Keratinocyte (primary cell): Measurements from ENCODE around the gene WARS2. TPM values are rescaled to one million over a fixed set of nuclear protein-coding genes. Genes with fewer than 3 reads are reported as not detected.

Experiments used
- DNase-seq: peaks from one replicate; pipeline ENCODE4 v3.0.0-alpha.2; 2011; ENCODE audit warnings: low read depth, missing footprints, low spot score
- FAIRE-seq: peaks from 2 replicates; lab custom pipeline; 2011; peaks lifted over from hg19 to GRCh38; lab: Jason Lieb, UNC
- H2AFZ ChIP-seq: 2 replicates; pipeline ENCODE4 v1.6.0; 2012; ENCODE audit warnings: low read length, control low read depth, inconsistent platforms; ENCODE audit not compliant: control insufficient read depth
- H3K27ac ChIP-seq: 2 replicates; pipeline ENCODE4 v1.5.1; 2011; ENCODE audit warnings: low read length; ENCODE audit not compliant: control insufficient read depth, insufficient read depth
- H3K27me3 ChIP-seq: 3 replicates; pipeline ENCODE4 v1.6.0; 2011; ENCODE audit warnings: low read length; ENCODE audit not compliant: control insufficient read depth, insufficient read depth; ENCODE audit errors: extremely low read depth
- H3K36me3 ChIP-seq, 2 experiments: 2 replicates in 1 of 2; 3 replicates in 1 of 2; pipeline ENCODE4 v1.5.1; 2011; ENCODE audit warnings: low read length in 2 of 2, mild to moderate bottlenecking in 1 of 2; ENCODE audit not compliant: control insufficient read depth in 2 of 2, insufficient read depth in 2 of 2; ENCODE audit errors: extremely low read depth in 1 of 2
- H3K4me1 ChIP-seq: 3 replicates; pipeline ENCODE4 v1.5.1; 2011; ENCODE audit warnings: low read length; ENCODE audit not compliant: control insufficient read depth, insufficient read depth; ENCODE audit errors: extremely low read depth
- H3K4me2 ChIP-seq: 3 replicates; pipeline ENCODE4 v1.6.0; 2011; ENCODE audit warnings: low read depth, low read length; ENCODE audit not compliant: control insufficient read depth, insufficient read depth; ENCODE audit errors: extremely low read depth
- H3K4me3 ChIP-seq, 3 experiments: fragments of 200-600 bp in 1 of 3; sonication (generic) in 1 of 3; 2 replicates in 2 of 3; 3 replicates in 1 of 3; pipeline ENCODE4 v1.5.1; 2011 to 2016; ENCODE audit warnings: low read length in 3 of 3, mild to moderate bottlenecking in 3 of 3, control low read depth in 2 of 3, inconsistent platforms in 1 of 3, low read depth in 1 of 3, mixed read lengths in 1 of 3, mixed run types in 1 of 3, moderate library complexity in 1 of 3; ENCODE audit not compliant: control insufficient read depth in 2 of 3, insufficient read depth in 2 of 3; ENCODE audit errors: extremely low read depth in 1 of 3
- H3K79me2 ChIP-seq: 2 replicates; pipeline ENCODE4 v1.6.0; 2012; ENCODE audit warnings: low read length; ENCODE audit not compliant: control insufficient read depth, insufficient read depth
- H3K9ac ChIP-seq: 3 replicates; pipeline ENCODE4 v1.6.0; 2011; ENCODE audit warnings: low read length; ENCODE audit not compliant: control insufficient read depth, insufficient read depth; ENCODE audit errors: extremely low read depth
- H3K9me1 ChIP-seq: 3 replicates; pipeline ENCODE4 v1.6.0; 2011; ENCODE audit warnings: low read length; ENCODE audit not compliant: control insufficient read depth, insufficient read depth; ENCODE audit errors: extremely low read depth
- H3K9me3 ChIP-seq: 2 replicates; pipeline ENCODE4 v1.5.1; 2012; ENCODE audit warnings: low read depth, low read length; ENCODE audit not compliant: control insufficient read depth
- H4K20me1 ChIP-seq: 3 replicates; pipeline ENCODE4 v1.6.0; 2011; ENCODE audit warnings: low read length; ENCODE audit not compliant: control insufficient read depth, insufficient read depth; ENCODE audit errors: extremely low read depth
- CTCF ChIP-seq, 3 experiments: IDR thresholded peaks in 1 of 3; conservative IDR thresholded peaks in 1 of 3; optimal IDR thresholded peaks in 1 of 3; 2 replicates in 2 of 3; 3 replicates in 1 of 3; pipeline versions ENCODE3 to v1.5.1; 2011; ENCODE audit warnings: low read length in 3 of 3, mild to moderate bottlenecking in 3 of 3, moderate library complexity in 2 of 3, control low read depth in 1 of 3, inconsistent platforms in 1 of 3; ENCODE audit not compliant: insufficient read depth in 2 of 3; ENCODE audit errors: extremely low read depth in 1 of 3
- EZH2 ChIP-seq: IDR thresholded peaks from one replicate; pipeline ENCODE4 v1.6.1; 2012; ENCODE audit warnings: inconsistent platforms, mild to moderate bottlenecking, low read length, moderate library complexity
- dilution Hi-C: fragments of 300-500 bp; cut with MboI; formaldehyde crosslinking; loops from one replicate; pipeline ENCODE4 v1.7.0; 2020; ENCODE audit warnings: low sequenced_read_pairs; ENCODE audit not compliant: extremely low pct_ligation_motif_present
- polyA plus RNA-seq, 5 experiments: library from polyadenylated mRNA; depleted of rRNA in 3 of 5; stranded (reverse) in 3 of 5; stranded (forward) in 1 of 5; unstranded in 1 of 5; fragments of >200 nt; gene quantifications; 1 replicate in 1 of 5; 2 replicates in 3 of 5; 3 replicates in 1 of 5; pipeline versions ENCODE4 v1.2.1 to v1.2.3, GENCODE V29; 2011 to 2012; ENCODE audit warnings: missing spikeins in 2 of 5, low read depth in 1 of 5, low replicate concordance in 1 of 5

The WARS2 gene
- polyA plus RNA-seq, 1 donor (not counting 4 experiments of a cell fraction or from before 2014, with no cell fraction given): 10.3 TPM

DNA sequence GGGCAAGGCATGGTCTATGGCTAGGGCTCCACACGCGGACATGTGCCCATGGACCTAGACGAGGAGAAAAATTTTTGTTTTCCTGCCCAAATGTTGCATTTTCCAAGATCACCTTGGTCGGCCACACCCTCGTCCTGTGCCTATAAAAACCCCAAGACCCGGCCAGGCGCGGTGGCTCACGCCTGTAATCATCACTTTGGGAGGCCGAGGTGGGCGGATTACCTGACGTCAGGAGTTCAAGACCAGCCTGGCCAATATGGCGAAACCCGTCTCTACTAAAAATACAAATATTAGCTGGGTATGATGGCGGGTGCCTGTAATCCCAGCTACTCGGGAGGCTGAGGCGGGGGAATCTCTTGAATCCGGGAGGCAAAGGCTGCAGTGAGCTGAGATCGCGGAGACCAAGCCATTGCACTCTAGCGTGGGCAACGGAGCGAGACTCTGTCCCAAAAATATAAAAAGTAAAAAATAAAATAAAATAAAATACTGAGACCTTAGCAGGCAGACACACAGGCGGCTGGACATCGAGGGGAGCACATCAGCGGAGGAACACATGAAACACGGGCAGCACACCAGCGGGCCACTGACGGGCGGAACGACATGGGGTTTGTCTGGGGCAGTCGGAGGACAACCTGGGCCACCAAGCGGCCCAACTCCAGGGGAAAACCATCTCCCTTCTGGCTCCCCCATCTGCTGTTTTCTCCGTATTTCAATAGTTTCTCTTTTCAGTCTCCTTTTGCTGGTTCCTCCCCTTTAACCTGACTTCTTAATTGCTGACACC lies 91.6 kb downstream of the WARS2 start:
- H3K79me2 ChIP-seq: no peaks in the 10 kb centered on the region
- FAIRE-seq (no peak), DNase-seq (no peak)
- H3K4me1 ChIP-seq: peaks cover 6% of the 10 kb centered on the region
- H3K27ac ChIP-seq: no peak overlapping the region
- no peak for TF ChIP-seq CTCF (optimal IDR thresholded peaks at IDR 0.05 in 1 of 3, IDR thresholded peaks at IDR 0.05 in 1 of 3, conservative IDR thresholded peaks at IDR 0.05 in 1 of 3; ENCODE audit: extremely low read depth in 1 of 3, insufficient read depth in 2 of 3, low read length in 3 of 3)
- TF ChIP-seq EZH2: no peak
- H2AFZ ChIP-seq: no peak overlapping the region
- H3K4me3 ChIP-seq: no peak overlapping the region
- H3K9ac ChIP-seq: no peak overlapping the region
- peaks cover 2% of the 10 kb centered on the region for H3K9me1 ChIP-seq
- H3K9me3 ChIP-seq: no peaks in the 10 kb centered on the region
- no peak overlapping the region for H3K4me2 ChIP-seq
- H3K36me3 ChIP-seq: no peaks in the 10 kb centered on the region
- no peaks in the 10 kb centered on the region for H3K27me3 ChIP-seq
- dilution Hi-C loops: no loop called here
- no peaks in the 10 kb centered on the region for H4K20me1 ChIP-seq

DNA sequence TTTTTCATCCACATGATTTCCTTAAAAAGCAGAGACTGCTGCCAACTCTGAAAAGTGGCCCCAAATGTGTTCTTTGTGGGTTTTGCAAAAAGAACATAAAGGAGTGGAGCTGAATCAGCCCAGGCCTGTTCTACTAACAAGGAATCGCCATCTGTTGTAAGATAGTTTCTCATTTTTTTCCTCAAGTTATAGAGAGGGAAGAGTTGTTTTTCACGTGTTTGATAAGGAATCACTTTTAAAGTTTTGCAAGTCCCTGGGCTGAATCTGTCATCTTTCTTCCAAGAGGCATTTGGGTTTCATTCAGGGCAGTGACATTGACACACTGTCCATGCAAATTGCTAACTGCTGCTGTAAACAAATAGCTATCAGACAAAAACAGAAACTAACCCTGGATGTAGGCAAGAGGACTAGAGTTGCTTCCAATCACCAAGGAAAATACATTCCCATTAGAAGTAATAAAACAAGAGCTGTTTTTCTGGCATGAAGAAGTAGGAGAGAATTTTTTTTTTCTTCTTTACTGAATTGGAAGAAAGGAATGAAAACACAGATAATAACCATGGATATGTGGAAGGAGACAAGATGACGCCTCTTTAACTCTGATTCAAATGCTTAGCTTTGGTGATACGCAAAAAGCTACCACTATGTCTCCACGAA lies 93.5 kb downstream of the WARS2 start:
- Histone ChIP-seq H3K9me3 (no peaks in the 10 kb centered on the region), H2AFZ (no peak overlapping the region), H3K9ac (no peak overlapping the region), H3K9me1 (peaks cover 2% of the 10 kb centered on the region), H3K4me3 (no peak overlapping the region), H3K4me1 (peaks cover 6% of the 10 kb centered on the region), H3K27ac (no peak overlapping the region), H4K20me1 (no peaks in the 10 kb centered on the region), H3K79me2 (no peaks in the 10 kb centered on the region), H3K36me3 (no peaks in the 10 kb centered on the region), H3K27me3 (no peaks in the 10 kb centered on the region), H3K4me2 (peak overlapping the region; percentile 8)
- DNase-seq: no peak
- no peak for TF ChIP-seq CTCF (optimal IDR thresholded peaks at IDR 0.05 in 1 of 3, IDR thresholded peaks at IDR 0.05 in 1 of 3, conservative IDR thresholded peaks at IDR 0.05 in 1 of 3; ENCODE audit: extremely low read depth in 1 of 3, insufficient read depth in 2 of 3, low read length in 3 of 3)
- no peak for TF ChIP-seq EZH2
- no peak for FAIRE-seq
- dilution Hi-C loops: no loop called here
